DMS153 treated with DMSO at 0.1 percent for 48 hours (cell line): ENCODE results near the gene CEP85.
"Not testable (repeated sequence)": the region's sequence is repeated elsewhere in the genome, so short reads cannot be mapped to it uniquely, and the experiment has no call there.

Experiments
- DNase-seq: peaks from one replicate; lab custom pipeline; 2025; ENCODE audit not compliant: unreplicated experiment; lab: John Stamatoyannopoulos, UW

The CEP85 gene

GRCh38 chr1:26307363-26307781, 73.4 kb downstream of the CEP85 start:
- DNase-seq, result peak; percentile 70

GRCh38 chr1:26307966-26308899, 74.2 kb downstream of the CEP85 start:
- not testable (repeated sequence) for DNase-seq

- no peak for DNase-seq
Measured at GRCh38 chr1:26314501-26314900, 80.5 kb downstream of the CEP85 start.

GRCh38 chr1:26315874-26316850, 82.2 kb downstream of the CEP85 start:
- DNase-seq, result no peak

GRCh38 chr1:26317146-26317545, 83.1 kb downstream of the CEP85 start:
- no peak for DNase-seq

- DNase-seq, result no peak
Measured at GRCh38 chr1:26317612-26318337, 83.8 kb downstream of the CEP85 start, which contains the start of gene CD52. CD52 (plus strand) TSS chr1:26317958; CDS start chr1:26318018, 60 bp downstream.

GRCh38 chr1:26318338-26319064, 84.5 kb downstream of the CEP85 start:
- no peak for DNase-seq

GRCh38 chr1:26320896-26321295, 86.9 kb downstream of the CEP85 start:
- no peak for DNase-seq

GRCh38 chr1:26321315-26322041, 87.5 kb downstream of the CEP85 start:
- peak; percentile 69 for DNase-seq

- no peak for DNase-seq
Measured at GRCh38 chr1:26322042-26322331, 88.0 kb downstream of the CEP85 start.

- DNase-seq, result no peak
Measured at GRCh38 chr1:26323382-26323781, 89.4 kb downstream of the CEP85 start.

GRCh38 chr1:26324550-26324949, 90.5 kb downstream of the CEP85 start:
- no peak for DNase-seq

GRCh38 chr1:26327956-26328362, 94.0 kb downstream of the CEP85 start:
- peak; percentile 71 for DNase-seq
